IPS-18c (cell line): Measurements from ENCODE around the gene LAYN.

ENCODE experiments used
- H3K4me3 ChIP-seq: 2 replicates; pipeline ENCODE4 v1.7.0; 2013; ENCODE audit warnings: low read depth, mild to moderate bottlenecking, low read length, moderate library complexity; ENCODE audit not compliant: insufficient read depth
- H3K9me3 ChIP-seq: one replicate; pipeline ENCODE4 v1.6.1; 2013; ENCODE audit warnings: mild to moderate bottlenecking, low read length, moderate library complexity; ENCODE audit not compliant: control insufficient read depth, insufficient read depth

Gene LAYN

GRCh38 chr11:111526501-111526900 lies 14.0 kb upstream of the LAYN start:
- H3K4me3 ChIP-seq, result no peak overlapping the region
- no peaks in the 10 kb centered on the region for H3K9me3 ChIP-seq

- Histone ChIP-seq H3K9me3 (no peaks in the 10 kb centered on the region), H3K4me3 (no peak overlapping the region)
Measured at GRCh38 chr11:111527279-111527678, 13.2 kb upstream of the LAYN start.

DNA sequence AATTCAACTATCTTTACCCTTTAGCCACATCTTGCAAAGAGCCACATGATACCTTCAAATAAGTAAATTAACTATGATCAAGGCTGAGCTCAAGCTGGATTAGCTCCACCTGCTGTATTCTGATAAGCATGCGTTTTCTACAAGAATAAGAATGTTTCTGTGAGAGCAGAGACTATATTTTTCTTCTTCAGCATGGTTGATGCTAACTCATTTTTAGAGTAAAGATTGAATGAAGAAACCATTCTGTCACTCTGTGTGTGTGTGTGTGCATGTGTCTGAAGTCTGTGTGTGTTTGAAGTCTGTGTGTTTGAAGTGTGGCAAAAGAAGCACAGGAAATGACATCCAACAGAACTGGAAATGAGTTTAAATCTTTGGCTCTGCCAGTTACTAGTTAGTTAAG lies 12.0 kb upstream of the LAYN start:
- H3K4me3 ChIP-seq, result no peak overlapping the region
- no peaks in the 10 kb centered on the region for H3K9me3 ChIP-seq

- Histone ChIP-seq H3K9me3 (no peaks in the 10 kb centered on the region), H3K4me3 (no peak overlapping the region)
Measured at GRCh38 chr11:111530091-111530490, 10.4 kb upstream of the LAYN start.

DNA sequence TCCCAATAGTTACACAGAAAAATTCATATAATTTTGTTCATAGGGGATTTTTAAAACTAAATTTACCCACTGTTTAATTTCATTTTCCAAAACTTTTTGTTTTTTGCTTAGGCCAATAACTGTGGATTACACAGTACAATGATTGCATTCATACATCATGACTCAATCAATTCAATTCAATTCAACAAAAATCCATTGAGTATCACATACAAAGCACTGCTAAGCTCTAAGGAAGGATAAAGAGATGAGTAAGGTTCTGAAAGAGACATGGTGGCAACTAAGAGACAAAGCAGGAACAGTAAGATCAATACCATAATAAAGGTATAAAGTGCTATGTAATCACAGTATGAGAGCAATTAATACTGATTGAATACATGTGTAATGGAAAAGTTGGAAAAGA lies 9.4 kb upstream of the LAYN start:
- Histone ChIP-seq H3K9me3 (no peaks in the 10 kb centered on the region), H3K4me3 (no peak overlapping the region)

DNA sequence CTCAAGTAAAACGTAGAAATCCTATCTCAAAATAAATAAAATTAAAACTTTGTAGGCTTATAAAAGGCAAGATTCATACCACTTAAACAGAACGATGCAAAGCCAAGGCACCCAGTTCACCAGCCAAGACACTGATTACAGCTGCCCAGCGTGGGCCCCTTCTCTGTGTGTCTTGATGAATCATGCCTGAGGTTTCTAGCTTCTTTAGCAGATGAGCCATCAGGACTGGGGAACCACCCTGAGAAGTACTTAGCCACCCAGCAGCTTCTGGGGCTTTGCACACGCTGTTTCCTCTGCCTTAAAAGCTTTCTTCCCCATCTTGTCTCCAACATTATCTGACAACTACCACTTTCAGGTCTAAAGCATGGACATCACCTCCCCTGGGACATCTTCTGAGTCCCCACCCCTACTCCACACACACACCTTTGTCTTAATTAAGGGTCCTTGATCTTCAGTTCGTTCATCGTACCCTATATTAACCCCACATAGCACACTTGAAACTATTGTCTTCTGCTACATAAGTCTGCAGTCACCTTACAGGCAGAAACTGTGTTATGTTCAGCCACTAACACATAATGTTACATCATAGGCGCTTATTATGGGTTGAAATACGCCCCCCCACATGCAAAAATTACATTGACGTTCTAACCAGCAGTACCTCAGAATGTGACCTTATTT lies 8.7 kb upstream of the LAYN start:
- no peak overlapping the region for H3K4me3 ChIP-seq
- H3K9me3 ChIP-seq, result no peaks in the 10 kb centered on the region

- no peak overlapping the region for H3K4me3 ChIP-seq
- no peaks in the 10 kb centered on the region for H3K9me3 ChIP-seq
Measured at GRCh38 chr11:111532365-111532709, 8.2 kb upstream of the LAYN start.

DNA sequence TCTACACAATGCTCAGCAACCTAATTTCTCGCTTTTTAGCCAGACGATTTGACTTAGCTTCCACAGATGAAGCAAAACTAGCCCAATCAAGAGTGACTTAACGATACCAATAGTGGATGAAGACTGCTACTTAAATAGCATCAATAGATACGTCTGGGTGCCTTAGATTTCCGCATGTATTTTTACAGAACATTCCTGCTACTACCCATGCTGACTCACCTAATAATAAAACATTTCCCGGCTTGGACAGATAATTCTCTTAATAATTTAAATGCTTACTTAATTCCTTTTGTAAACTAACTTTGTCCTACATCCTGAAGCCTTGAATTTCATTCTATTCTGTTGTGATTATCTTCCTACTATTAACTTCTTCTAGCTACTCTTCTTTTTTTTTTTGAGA lies 5.2 kb upstream of the LAYN start:
- H3K9me3 ChIP-seq, result peaks cover 2% of the 10 kb centered on the region
- no peak overlapping the region for H3K4me3 ChIP-seq

DNA sequence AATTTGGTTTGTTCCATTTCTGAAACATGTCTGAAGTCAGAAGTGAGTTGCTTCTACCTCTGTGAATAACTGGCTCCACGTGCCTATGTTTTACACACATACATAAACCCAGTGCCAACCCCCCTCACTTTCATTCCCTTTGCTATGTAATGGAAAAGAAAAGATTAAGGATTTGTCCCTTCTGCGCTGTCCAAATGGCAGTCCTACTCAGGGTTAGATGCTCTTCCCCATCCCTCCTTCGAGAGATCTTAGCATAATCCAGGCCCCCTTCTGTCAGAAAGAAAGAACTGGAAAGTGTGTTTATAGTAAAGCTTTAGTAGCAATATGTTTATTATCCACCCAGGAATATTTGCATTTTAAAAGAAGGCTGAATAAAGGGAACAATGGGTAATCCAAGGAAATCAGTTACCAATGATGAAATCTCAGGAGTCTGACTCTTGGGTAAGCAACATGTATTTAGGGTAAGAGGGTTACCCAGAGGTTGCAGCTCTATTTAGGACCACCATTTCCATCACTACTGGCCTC lies 3.1 kb upstream of the LAYN start:
- Histone ChIP-seq H3K9me3 (peaks cover 2% of the 10 kb centered on the region), H3K4me3 (no peak overlapping the region; the same call in 1 of the 2 replicates)

GRCh38 chr11:111538407-111539114 lies 2.0 kb upstream of the LAYN start:
- H3K4me3 ChIP-seq, result no peak overlapping the region

GRCh38 chr11:111539426-111540113 lies 950 bp upstream of the LAYN start:
- H3K4me3 ChIP-seq, result peak overlapping the region; percentile 71; the same call in 1 of the 2 replicates
- peaks cover 2% of the 10 kb centered on the region for H3K9me3 ChIP-seq

More at GRCh38 chr11:111538407-111539114, 2.0 kb upstream of the LAYN start:
- peaks cover 2% of the 10 kb centered on the region for H3K9me3 ChIP-seq

GRCh38 chr11:111540937-111541253 lies 375 bp downstream of the LAYN start:
- Histone ChIP-seq H3K9me3 (peaks cover 2% of the 10 kb centered on the region), H3K4me3 (peak overlapping the region; percentile 71)

- H3K9me3 ChIP-seq, result peaks cover 2% of the 10 kb centered on the region
- H3K4me3 ChIP-seq, result peak overlapping the region; percentile 71
Measured at GRCh38 chr11:111541254-111542061, 938 bp downstream of the LAYN start.

GRCh38 chr11:111542606-111543275 lies 2.2 kb downstream of the LAYN start:
- Histone ChIP-seq H3K9me3 (peaks cover 1% of the 10 kb centered on the region), H3K4me3 (no peak overlapping the region)

DNA sequence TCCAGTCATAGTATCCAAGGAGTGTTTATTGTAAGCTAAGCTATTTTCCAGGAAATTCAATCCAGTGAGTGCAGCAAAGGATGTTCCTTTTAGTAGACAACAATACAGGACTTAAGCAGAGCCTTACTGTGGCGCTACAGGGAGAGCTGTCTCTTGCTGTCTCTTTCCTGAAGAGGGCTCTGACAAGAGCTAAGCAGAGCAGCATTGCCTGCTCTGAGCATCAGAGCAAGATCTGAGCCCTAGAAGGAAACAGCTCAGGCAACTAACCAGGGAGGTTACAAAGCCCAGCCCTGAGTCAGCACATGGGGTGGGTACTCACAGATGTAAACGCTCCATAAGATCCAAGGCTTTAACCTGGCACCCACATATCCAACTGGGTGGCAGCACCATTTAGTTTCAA lies 8.0 kb downstream of the LAYN start:
- no peaks in the 10 kb centered on the region for H3K9me3 ChIP-seq
- no peak overlapping the region for H3K4me3 ChIP-seq

GRCh38 chr11:111549196-111549868 lies 8.8 kb downstream of the LAYN start:
- no peak overlapping the region for H3K4me3 ChIP-seq
- H3K9me3 ChIP-seq, result no peaks in the 10 kb centered on the region

GRCh38 chr11:111549869-111550203 lies 9.3 kb downstream of the LAYN start:
- H3K9me3 ChIP-seq, result no peaks in the 10 kb centered on the region
- H3K4me3 ChIP-seq, result no peak overlapping the region
